DMS53 treated with DMSO at 0.1 percent for 48 hours (cell line): Measurements from ENCODE around the gene SLU7.

Experiments used
- DNase-seq: peaks from one replicate; lab custom pipeline; 2025; ENCODE audit not compliant: unreplicated experiment; lab: John Stamatoyannopoulos, UW

The SLU7 gene

DNA sequence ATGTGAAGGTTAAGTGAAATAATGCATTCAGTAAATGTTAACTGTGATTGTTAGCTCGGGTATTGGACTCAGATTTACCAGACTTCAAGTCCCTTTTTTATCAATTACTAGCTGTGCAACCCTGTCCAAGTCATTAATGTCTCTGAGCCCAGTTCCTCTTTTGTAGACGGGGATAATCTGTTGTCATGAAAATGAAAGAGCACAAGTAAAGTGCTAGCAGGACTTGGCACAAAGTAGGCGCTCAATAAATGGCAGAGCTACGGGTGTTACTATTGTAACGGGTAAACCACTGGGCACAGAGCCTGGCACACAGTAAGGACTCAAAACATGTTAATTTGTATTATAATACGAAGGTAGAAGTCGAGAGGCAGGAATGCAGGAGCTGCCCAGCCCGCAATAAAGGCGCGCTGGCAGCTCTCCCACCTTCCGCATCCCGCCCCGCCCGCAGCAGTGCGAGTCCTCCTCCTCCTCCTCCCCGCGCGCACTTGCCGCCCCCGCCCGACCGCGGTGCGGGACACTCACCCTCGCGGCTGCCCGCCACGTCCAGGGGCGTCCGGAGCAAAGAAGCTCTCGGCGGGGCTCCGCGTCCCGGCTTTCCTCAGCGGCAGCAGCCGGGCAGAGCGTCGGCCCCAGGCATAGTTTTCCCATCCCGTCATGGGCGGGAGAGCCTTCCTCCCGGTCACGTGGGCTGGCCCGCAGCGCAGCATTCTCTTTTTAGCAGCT, 48.7 kb downstream of the SLU7 start, which contains the start of gene C1QTNF2:
Gene C1QTNF2, minus strand, starts transcription at position 637 of the 723 bp plus-strand sequence. CDS start 15,615 bp downstream, outside the sequence.
- DNase-seq: peak; percentile 29

DNA sequence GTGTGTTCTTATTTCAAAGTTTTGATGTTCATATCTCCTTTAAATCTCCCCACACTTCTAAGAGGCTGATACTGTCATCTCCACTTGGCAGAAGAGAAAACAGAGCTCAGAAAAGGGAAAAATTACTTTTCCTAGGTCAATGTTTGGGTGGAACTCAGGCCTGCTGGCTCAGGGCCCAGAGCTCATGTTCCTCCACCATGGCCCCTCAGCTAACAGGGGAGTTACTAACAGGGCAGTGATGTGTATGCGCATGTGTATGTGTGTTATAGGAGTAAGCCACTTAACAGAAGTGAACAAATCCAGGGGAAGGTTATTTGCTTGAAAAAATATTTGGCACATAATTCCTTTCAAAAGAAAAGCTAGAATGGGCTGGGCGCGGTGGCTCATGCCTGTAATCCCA, 51.0 kb downstream of the SLU7 start:
- DNase-seq: no peak

DNA sequence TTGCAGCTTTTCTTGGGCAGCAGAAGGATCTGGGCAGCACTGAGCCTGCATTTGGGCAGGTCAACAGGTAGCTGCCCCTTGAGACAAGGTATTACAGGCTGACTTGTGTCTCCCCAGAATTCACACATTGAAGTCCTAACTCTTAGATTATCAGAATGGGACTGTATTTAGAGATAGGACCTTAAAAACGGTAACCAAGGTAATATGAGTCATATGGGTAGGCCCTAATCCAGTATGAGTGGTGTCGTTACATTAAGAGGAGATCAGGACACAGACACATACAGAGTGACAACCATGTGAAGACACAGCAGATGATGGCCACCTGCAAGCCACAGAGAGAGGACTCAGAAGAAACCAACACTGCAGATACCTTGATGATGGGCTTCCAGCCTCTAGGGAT, 51.6 kb downstream of the SLU7 start:
- DNase-seq: no peak

- no peak for DNase-seq
Measured at GRCh38 chr5:160366230-160366629, 52.7 kb downstream of the SLU7 start.

- DNase-seq: no peak
Measured at GRCh38 chr5:160363660-160364395, 55.1 kb downstream of the SLU7 start.

- no peak for DNase-seq
Measured at GRCh38 chr5:160363211-160363610, 55.7 kb downstream of the SLU7 start.

DNA sequence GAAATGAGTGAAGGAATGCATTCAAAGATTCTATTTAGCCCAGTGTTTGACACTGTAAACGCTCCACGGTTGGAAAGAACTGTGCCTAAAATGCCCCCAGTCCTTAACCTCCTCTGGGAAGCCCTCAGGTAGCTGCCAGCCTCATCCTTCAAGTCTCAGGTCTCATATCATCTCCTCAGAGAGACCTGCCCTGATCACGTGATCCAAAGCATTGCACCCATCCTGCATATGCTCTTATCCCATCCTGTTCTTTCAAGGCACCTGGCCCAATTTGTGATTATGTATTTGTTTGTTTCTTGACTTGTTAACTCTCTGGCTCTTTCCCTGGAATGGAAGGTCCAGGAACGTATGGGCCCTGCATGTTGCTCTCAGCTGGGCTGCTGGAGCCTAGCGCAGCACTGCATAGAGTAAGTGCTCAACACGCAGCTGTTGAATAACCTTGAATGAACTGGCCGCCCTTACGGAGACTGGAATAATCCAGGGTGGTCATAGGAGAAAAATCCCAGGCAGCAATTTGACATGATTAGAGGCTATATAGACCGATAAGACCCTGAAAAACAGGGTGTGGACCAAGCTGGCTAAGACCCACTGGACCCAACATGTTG, 57.2 kb downstream of the SLU7 start:
- no peak for DNase-seq

- DNase-seq: no peak
Measured at GRCh38 chr5:160360310-160360709, 58.6 kb downstream of the SLU7 start.

GRCh38 chr5:160359816-160360215, 59.1 kb downstream of the SLU7 start:
- no peak for DNase-seq

DNA sequence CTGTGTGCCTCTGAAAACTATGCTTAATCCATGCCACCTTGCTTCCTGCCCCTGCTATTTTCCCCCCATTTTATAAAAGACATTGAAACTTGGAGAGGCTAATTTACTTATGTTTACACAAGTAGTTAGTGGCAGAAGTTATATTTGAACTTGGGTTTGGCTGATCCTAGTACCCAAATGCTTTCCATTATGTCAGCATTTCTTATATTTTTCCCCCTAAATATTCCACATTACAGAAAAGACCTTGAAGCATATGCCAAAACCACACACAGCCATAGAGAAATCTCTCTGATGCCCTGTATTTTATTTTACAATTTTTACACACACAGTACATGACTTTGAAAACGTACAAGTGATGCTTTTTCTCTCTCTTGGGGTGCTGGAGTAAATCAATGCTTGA, 59.6 kb downstream of the SLU7 start:
- no peak for DNase-seq

GRCh38 chr5:160357861-160358411, 60.9 kb downstream of the SLU7 start:
- no peak for DNase-seq

DNA sequence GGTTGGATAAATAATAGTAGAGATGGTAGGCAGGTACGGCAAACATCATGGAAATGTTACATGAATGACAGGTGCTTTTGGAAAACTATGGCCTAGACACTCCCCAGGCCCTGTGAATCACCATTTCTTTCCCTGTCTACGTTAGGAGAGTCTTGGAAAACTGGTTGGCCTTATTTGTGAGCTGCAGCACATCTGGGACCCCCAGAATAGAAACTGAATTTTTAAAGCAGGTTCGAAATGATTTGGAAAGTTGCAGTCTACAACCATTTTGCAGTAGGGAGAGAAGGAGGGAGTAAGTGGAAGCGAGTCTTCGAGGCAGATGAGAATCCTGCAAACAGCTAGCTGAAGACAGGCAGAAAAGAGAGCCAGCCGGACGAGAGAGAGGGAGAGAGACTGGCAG, 61.5 kb downstream of the SLU7 start:
- DNase-seq: no peak

GRCh38 chr5:160356550-160357347, 62.1 kb downstream of the SLU7 start:
- no peak for DNase-seq

GRCh38 chr5:160354666-160355065, 64.2 kb downstream of the SLU7 start:
- DNase-seq: no peak

DNA sequence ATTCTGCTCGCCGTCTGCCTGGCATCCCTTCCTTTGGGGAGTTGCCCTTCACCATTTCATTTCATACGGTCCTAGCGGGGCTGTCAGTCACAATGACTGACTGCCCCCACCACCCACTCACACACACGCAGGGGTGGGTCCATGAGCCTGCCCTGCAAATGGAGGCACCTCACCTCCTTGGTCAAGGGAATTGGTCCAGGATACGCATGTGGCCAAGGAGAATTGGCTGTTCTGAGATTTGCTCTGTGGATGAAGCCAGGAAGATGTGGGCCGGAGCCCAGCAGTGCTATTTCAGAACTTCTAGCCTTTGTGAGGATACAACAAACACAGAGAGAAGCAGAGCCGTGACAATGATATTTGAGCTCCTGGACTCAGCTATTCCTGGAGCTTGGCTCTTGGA, 65.5 kb downstream of the SLU7 start:
- no peak for DNase-seq

DNA sequence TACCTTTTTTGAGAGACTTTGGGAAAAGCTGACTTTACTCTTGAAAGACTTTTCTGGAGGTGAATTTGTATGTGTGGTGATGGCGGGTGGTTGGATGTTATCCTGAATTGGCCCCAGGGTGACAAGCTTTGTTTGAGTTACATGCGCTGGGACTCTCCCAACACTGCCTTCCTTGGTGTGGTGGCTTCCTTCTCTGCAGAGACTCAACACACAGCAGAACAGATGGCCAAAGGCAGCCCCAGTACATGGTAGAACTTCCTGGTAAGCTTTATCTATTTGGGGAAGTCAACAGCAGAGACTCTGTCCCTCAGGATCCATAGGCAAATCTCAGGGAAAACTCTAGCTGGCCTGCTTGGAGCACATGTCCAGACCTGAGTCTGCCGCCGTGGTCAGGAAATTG, 66.6 kb downstream of the SLU7 start:
- DNase-seq: no peak
